HepG2 (cell line): ENCODE results near the gene ZNFX1. TPM values are rescaled to one million over a fixed set of nuclear protein-coding genes. Genes with fewer than 3 reads are reported as not detected.

Experiments
- ATAC-seq: fragments of 200-7000 bp; cut with Tn5 transposase; 3 replicates; pipeline ENCODE4 v1.9.1; 2020; ENCODE audit warnings: mild to moderate bottlenecking, moderate library complexity
- BruUV-seq: library from RNA; stranded (reverse); fragments of 400-500 nt; replicated peaks from 2 replicates; lab custom pipeline; 2021; lab: Mats Ljungman, UMichigan
- CTCF ChIA-PET: fragments of 300-600 bp; formaldehyde crosslinking; extraction: SDS; loops from one replicate; lab custom pipeline; 2021; ENCODE audit warnings: low total read pairs, inconsistent platforms, low intra/inter-chr PET ratio; lab: Yijun Ruan, JAX
- POLR2A ChIA-PET: fragments of 350-600 bp; sonication (Branson Sonifier 250); formaldehyde crosslinking; loops from one replicate; lab custom pipeline; 2020; ENCODE audit warnings: antibody characterized with exemption, inconsistent platforms; lab: Yijun Ruan, JAX
- DNase-seq: peaks from one replicate; pipeline ENCODE4 v3.0.0-alpha.2; 2015; ENCODE audit warnings: low spot score
- FAIRE-seq: peaks from 3 replicates; lab custom pipeline; 2011; peaks lifted over from hg19 to GRCh38; lab: Jason Lieb, UNC
- H2AFZ ChIP-seq: one replicate; pipeline ENCODE4 v1.6.1; 2011; ENCODE audit warnings: low read length, inconsistent platforms
- H3K27ac ChIP-seq: fragments of 300-600 bp; 3 replicates; pipeline ENCODE4 v1.8.0; 2011; ENCODE audit warnings: mixed run types, mild to moderate bottlenecking, mixed read lengths, low read length, inconsistent platforms; ENCODE audit not compliant: insufficient read depth; ENCODE audit errors: extremely low read length
- H3K27me3 ChIP-seq, 2 experiments: fragments of 200-600 bp in 1 of 2; 2 replicates in 1 of 2; 3 replicates in 1 of 2; pipeline versions ENCODE4 v1.6.0 to v1.8.0; 2011; ENCODE audit warnings: low read length in 2 of 2, mild to moderate bottlenecking in 2 of 2, moderate library complexity in 2 of 2, inconsistent platforms in 1 of 2; ENCODE audit not compliant: insufficient read depth in 2 of 2, control insufficient read depth in 1 of 2
- H3K36me3 ChIP-seq, 2 experiments: fragments of 200-600 bp in 1 of 2; replicated peaks in 1 of 2; 2 replicates in 1 of 2; 3 replicates in 1 of 2; pipeline versions ENCODE4 v1.5.1 to v1.8.0; 2011; ENCODE audit warnings: low read length in 2 of 2, inconsistent platforms in 1 of 2; ENCODE audit not compliant: insufficient read depth in 2 of 2, control insufficient read depth in 1 of 2
- H3K4me1 ChIP-seq: 2 replicates; pipeline ENCODE4 v1.5.1; 2012; ENCODE audit warnings: low read length, inconsistent platforms; ENCODE audit not compliant: insufficient read depth
- H3K4me2 ChIP-seq: 2 replicates; pipeline ENCODE4 v1.6.0; 2011; ENCODE audit warnings: low read depth, low read length, inconsistent platforms
- H3K4me3 ChIP-seq, 3 experiments: fragments of 200-600 bp in 1 of 3; sonication (generic), shearing (Covaris generic) in 1 of 3; replicated peaks in 1 of 3; 2 replicates each; pipeline ENCODE4 v1.5.1; 2011 to 2016; ENCODE audit warnings: low read length in 3 of 3, inconsistent platforms in 2 of 3, low read depth in 2 of 3, mild to moderate bottlenecking in 2 of 3, control low read depth in 1 of 3, mixed read lengths in 1 of 3; ENCODE audit not compliant: insufficient read depth in 1 of 3
- H3K79me2 ChIP-seq: one replicate; pipeline ENCODE4 v1.6.1; 2011; ENCODE audit warnings: low read length, inconsistent platforms; ENCODE audit not compliant: insufficient read depth
- H3K9ac ChIP-seq: 2 replicates; pipeline ENCODE4 v1.6.0; 2011; ENCODE audit warnings: mild to moderate bottlenecking, low read depth, low read length, inconsistent platforms; ENCODE audit not compliant: insufficient read depth
- H3K9me3 ChIP-seq: 2 replicates; pipeline ENCODE4 v1.5.1; 2012; ENCODE audit warnings: mild to moderate bottlenecking, low read length
- H4K20me1 ChIP-seq: 2 replicates; pipeline ENCODE4 v1.6.0; 2011; ENCODE audit warnings: inconsistent platforms, mild to moderate bottlenecking, low read length, moderate library complexity; ENCODE audit not compliant: insufficient read depth
- WGBS: methylation state at CpG from one replicate; pipeline ENCODE4 v1.1.6; 2017; ENCODE audit warnings: low lambda C conversion rate; 5-methylcytosine and 5-hydroxymethylcytosine counted together
- in situ Hi-C: cut with HindIII; loops from 2 replicates; pipeline ENCODE4 v1.10.0; 2017; ENCODE audit warnings: low pct_unique_long_range_greater_than_20kb; ENCODE audit not compliant: extremely low pct_ligation_motif_present
- intact Hi-C: fragments of 100-400 bp; cut with micrococcal nuclease; formaldehyde crosslinking; loops from one replicate; pipeline ENCODE4 v1.10.0; 2022; ENCODE audit not compliant: unreplicated experiment
- polyA plus RNA-seq, 8 experiments: library from polyadenylated mRNA; depleted of rRNA in 3 of 8; stranded (reverse) in 7 of 8; unstranded in 1 of 8; fragments of >200 nt; fragmentation: Illumina TruSeq in 4 of 8; extraction: Trizol in 4 of 8; gene quantifications; 2 replicates each; pipeline versions ENCODE4 v1.2.1 to v1.2.3, GENCODE V29; 2011 to 2016; ENCODE audit warnings: low read depth in 4 of 8, missing spikeins in 1 of 8, mixed read lengths in 1 of 8; ENCODE audit not compliant: insufficient read depth in 1 of 8
- total RNA-seq, 5 experiments: library from RNA; depleted of rRNA; stranded (reverse); fragments of >200 nt; fragmentation: Illumina TruSeq; extraction: Trizol; gene quantifications; 2 replicates each; pipeline ENCODE4 v1.2.3, GENCODE V29; 2016; ENCODE audit warnings: low read depth in 1 of 5
- TF ChIP-seq, protein P1 (sequence below): sonication (generic); formaldehyde crosslinking; IDR thresholded peaks from 2 replicates; pipeline ENCODE4 v1.4.0; 2020; ENCODE audit warnings: missing genetic modification reagents, borderline replicate concordance
- TF ChIP-seq, protein P2 (sequence below), 2 experiments: fragments of 450-650 bp in 1 of 2; sonication (generic) in 1 of 2; formaldehyde crosslinking in 1 of 2; IDR thresholded peaks; 2 replicates each; pipeline versions ENCODE4 v1.6.1 to v1.8.0; 2016 to 2022; ENCODE audit warnings: antibody characterized with exemption in 1 of 2, mild to moderate bottlenecking in 1 of 2, missing genetic modification reagents in 1 of 2

The ZNFX1 gene
- total and polyA plus RNA-seq, 2 of the 13 experiments (the other 11 are each of a cell fraction or from before 2014, with no cell fraction given) = 2.9 to 11.1 TPM

DNA sequence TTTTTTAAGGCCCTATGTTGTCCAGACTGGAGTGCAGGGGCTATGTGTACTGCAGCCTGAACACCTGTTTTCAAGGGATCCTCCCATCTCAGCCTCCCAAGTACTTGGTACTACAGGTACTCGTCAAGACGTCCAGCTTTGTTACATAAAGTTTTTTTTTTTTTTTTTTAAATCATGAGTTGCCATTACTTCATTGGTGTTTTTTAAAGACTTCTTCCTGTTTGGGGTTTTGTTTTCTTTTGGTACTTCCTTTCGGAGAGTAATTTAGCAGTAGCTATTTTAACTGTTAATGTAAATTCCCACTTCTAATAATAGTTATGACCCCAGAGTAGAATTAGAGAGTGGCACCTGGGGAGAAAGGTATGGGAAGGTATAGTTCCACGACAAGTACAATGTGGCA lies 10.5 kb downstream of the ZNFX1 start:
- Histone ChIP-seq H3K27me3 (no peaks in the 10 kb centered on the region), H3K4me2 (no peak overlapping the region), H3K79me2 (peaks cover 44% of the 10 kb centered on the region), H3K4me1 (peaks cover 50% of the 10 kb centered on the region), H2AFZ (no peak overlapping the region), H4K20me1 (peaks cover 17% of the 10 kb centered on the region), H3K27ac (no peak overlapping the region), H3K36me3 (peaks cover 46 to 76% of the 10 kb centered on the region in 2 experiments), H3K4me3 (no peak overlapping the region), H3K9ac (no peak overlapping the region), H3K9me3 (no peaks in the 10 kb centered on the region)
- no TSS peak for BruUV-seq
- intact Hi-C loops = no loop called here
- ATAC-seq (no peak), DNase-seq (no peak), FAIRE-seq (no peak)
- in situ Hi-C loops = no loop called here
- 95% methylated on average over 4 of the region's 4 CpGs for WGBS
- ChIA-PET CTCF (no interaction called here), POLR2A (interaction anchor here (1.2 to 2.5 kb wide), 3 partner anchors 9 to 12 kb away, joined by 3 to 8 read pairs (median 7); partner anchors contain the start of gene ZNFX1)
- TF ChIP-seq, protein P1, sequence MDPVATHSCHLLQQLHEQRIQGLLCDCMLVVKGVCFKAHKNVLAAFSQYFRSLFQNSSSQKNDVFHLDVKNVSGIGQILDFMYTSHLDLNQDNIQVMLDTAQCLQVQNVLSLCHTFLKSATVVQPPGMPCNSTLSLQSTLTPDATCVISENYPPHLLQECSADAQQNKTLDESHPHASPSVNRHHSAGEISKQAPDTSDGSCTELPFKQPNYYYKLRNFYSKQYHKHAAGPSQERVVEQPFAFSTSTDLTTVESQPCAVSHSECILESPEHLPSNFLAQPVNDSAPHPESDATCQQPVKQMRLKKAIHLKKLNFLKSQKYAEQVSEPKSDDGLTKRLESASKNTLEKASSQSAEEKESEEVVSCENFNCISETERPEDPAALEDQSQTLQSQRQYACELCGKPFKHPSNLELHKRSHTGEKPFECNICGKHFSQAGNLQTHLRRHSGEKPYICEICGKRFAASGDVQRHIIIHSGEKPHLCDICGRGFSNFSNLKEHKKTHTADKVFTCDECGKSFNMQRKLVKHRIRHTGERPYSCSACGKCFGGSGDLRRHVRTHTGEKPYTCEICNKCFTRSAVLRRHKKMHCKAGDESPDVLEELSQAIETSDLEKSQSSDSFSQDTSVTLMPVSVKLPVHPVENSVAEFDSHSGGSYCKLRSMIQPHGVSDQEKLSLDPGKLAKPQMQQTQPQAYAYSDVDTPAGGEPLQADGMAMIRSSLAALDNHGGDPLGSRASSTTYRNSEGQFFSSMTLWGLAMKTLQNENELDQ (CRISPR knock-in tag) = no peak
- TF ChIP-seq, protein P2, sequence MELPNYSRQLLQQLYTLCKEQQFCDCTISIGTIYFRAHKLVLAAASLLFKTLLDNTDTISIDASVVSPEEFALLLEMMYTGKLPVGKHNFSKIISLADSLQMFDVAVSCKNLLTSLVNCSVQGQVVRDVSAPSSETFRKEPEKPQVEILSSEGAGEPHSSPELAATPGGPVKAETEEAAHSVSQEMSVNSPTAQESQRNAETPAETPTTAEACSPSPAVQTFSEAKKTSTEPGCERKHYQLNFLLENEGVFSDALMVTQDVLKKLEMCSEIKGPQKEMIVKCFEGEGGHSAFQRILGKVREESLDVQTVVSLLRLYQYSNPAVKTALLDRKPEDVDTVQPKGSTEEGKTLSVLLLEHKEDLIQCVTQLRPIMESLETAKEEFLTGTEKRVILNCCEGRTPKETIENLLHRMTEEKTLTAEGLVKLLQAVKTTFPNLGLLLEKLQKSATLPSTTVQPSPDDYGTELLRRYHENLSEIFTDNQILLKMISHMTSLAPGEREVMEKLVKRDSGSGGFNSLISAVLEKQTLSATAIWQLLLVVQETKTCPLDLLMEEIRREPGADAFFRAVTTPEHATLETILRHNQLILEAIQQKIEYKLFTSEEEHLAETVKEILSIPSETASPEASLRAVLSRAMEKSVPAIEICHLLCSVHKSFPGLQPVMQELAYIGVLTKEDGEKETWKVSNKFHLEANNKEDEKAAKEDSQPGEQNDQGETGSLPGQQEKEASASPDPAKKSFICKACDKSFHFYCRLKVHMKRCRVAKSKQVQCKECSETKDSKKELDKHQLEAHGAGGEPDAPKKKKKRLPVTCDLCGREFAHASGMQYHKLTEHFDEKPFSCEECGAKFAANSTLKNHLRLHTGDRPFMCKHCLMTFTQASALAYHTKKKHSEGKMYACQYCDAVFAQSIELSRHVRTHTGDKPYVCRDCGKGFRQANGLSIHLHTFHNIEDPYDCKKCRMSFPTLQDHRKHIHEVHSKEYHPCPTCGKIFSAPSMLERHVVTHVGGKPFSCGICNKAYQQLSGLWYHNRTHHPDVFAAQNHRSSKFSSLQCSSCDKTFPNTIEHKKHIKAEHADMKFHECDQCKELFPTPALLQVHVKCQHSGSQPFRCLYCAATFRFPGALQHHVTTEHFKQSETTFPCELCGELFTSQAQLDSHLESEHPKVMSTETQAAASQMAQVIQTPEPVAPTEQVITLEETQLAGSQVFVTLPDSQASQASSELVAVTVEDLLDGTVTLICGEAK (IDR thresholded peaks at IDR 0.05) = peak; percentile 52
- TF ChIP-seq, protein P2 (CRISPR knock-in tag; IDR thresholded peaks at IDR 0.05) = no peak
